Fibroblast of lung (primary cell): ENCODE measurements around the gene RAP1GAP2. TPM values are rescaled to one million over a fixed set of nuclear protein-coding genes. Genes with fewer than 3 reads are reported as not detected.

Experiments
- DNase-seq, 2 donors: peaks; one replicate each; pipeline versions ENCODE4 v3.0.0 to v3.0.0-alpha.2; 2010; ENCODE audit warnings: low read depth in 2 of 2
- H2AFZ ChIP-seq: 2 replicates; pipeline ENCODE4 v1.5.1; 2012; ENCODE audit warnings: low read length, control low read depth, inconsistent platforms
- H3K27ac ChIP-seq: 2 replicates; pipeline ENCODE4 v1.5.1; 2011; ENCODE audit warnings: low read length, control low read depth; ENCODE audit not compliant: insufficient read depth
- H3K27me3 ChIP-seq: 2 replicates; pipeline ENCODE4 v1.5.1; 2011; ENCODE audit warnings: mild to moderate bottlenecking, low read length; ENCODE audit not compliant: control insufficient read depth, insufficient read depth
- H3K36me3 ChIP-seq: 2 replicates; pipeline ENCODE4 v1.5.1; 2011; ENCODE audit warnings: low read length; ENCODE audit not compliant: control insufficient read depth, insufficient read depth
- H3K4me1 ChIP-seq: 2 replicates; pipeline ENCODE4 v1.5.1; 2011; ENCODE audit warnings: low read length; ENCODE audit not compliant: control insufficient read depth, insufficient read depth; ENCODE audit errors: extremely low read depth
- H3K4me2 ChIP-seq: 2 replicates; pipeline ENCODE4 v1.5.1; 2011; ENCODE audit warnings: low read length, control low read depth; ENCODE audit not compliant: insufficient read depth; ENCODE audit errors: extremely low read depth
- H3K4me3 ChIP-seq, 4 experiments: fragments of 200-600 bp in 1 of 4; sonication (generic) in 1 of 4; replicated peaks in 1 of 4; 2 replicates each; pipeline ENCODE4 v1.5.1; 2011 to 2016; ENCODE audit warnings: low read length in 4 of 4, low read depth in 3 of 4, mild to moderate bottlenecking in 3 of 4, control low read depth in 2 of 4, inconsistent platforms in 1 of 4, mixed read lengths in 1 of 4; ENCODE audit not compliant: insufficient read depth in 1 of 4; ENCODE audit errors: control extremely low read depth in 1 of 4
- H3K79me2 ChIP-seq: 2 replicates; pipeline ENCODE4 v1.5.1; 2012; ENCODE audit warnings: mild to moderate bottlenecking, low read length, inconsistent platforms; ENCODE audit not compliant: control insufficient read depth, insufficient read depth
- H3K9ac ChIP-seq: 2 replicates; pipeline ENCODE4 v1.5.1; 2011; ENCODE audit warnings: mild to moderate bottlenecking, low read length, control low read depth; ENCODE audit not compliant: insufficient read depth
- H3K9me3 ChIP-seq: 2 replicates; pipeline ENCODE4 v1.5.1; 2012; ENCODE audit warnings: low read depth, low read length; ENCODE audit not compliant: control insufficient read depth, insufficient read depth
- H4K20me1 ChIP-seq: 2 replicates; pipeline ENCODE4 v1.5.1; 2011; ENCODE audit warnings: low read length; ENCODE audit not compliant: control insufficient read depth, insufficient read depth; ENCODE audit errors: extremely low read depth
- EZH2 ChIP-seq: IDR thresholded peaks from 2 replicates; pipeline ENCODE4 v1.5.1; 2012; ENCODE audit warnings: low read length, control low read depth, mild to moderate bottlenecking; ENCODE audit errors: missing control alignments
- polyA plus RNA-seq, 2 donors: library from polyadenylated mRNA; depleted of rRNA in 1 of 2; stranded (reverse) in 1 of 2; unstranded in 1 of 2; fragments of >200 nt; gene quantifications; 2 replicates each; pipeline ENCODE4 v1.2.1, GENCODE V29; 2011 to 2012; ENCODE audit warnings: missing spikeins in 1 of 2
- total RNA-seq: library from RNA; depleted of rRNA; stranded (reverse); fragments of >200 nt; gene quantifications from 2 replicates; pipeline ENCODE4 v1.2.1, GENCODE V29; 2014
- TF ChIP-seq, protein P1 (sequence below), 2 donors: IDR thresholded peaks in 1 of 2; conservative IDR thresholded peaks in 1 of 2; 1 replicate in 1 of 2; 2 replicates in 1 of 2; pipeline ENCODE4 v1.5.1; 2011 to 2012; ENCODE audit warnings: low read length in 2 of 2, control low read depth in 1 of 2, inconsistent platforms in 1 of 2, low read depth in 1 of 2, mild to moderate bottlenecking in 1 of 2

The RAP1GAP2 gene
- total and polyA plus RNA-seq, 2 donors (not counting 1 experiment from before 2014, with no cell fraction given) = 0.33 to 0.99 TPM

DNA sequence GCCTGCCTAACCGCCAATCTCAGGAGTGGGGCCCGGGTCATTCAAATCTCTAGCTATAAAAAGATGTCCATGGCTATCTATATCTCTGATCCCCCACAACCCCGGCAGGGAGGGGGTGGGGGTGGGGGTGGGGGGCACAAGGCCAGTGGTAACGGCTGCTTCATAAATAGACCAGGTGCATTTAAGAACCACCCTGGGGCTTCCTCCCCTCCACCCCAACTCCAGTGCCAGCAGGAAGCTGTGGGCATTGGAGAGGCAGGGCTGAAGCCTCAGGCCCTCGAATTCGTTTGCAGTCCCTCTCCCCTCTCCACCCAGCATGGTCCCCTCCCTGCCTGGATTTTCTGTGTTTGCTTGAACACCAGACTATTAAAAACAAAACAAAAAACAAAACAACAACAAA lies 56.0 kb downstream of the RAP1GAP2 start:
- Histone ChIP-seq H3K27me3 (peaks cover 8% of the 10 kb centered on the region), H3K4me2 (no peak overlapping the region), H3K4me1 (no peaks in the 10 kb centered on the region), H3K79me2 (no peaks in the 10 kb centered on the region), H3K4me3 (no peak overlapping the region), H3K36me3 (no peaks in the 10 kb centered on the region), H3K27ac (no peak overlapping the region), H2AFZ (no peak overlapping the region), H3K9ac (no peak overlapping the region), H3K9me3 (no peaks in the 10 kb centered on the region), H4K20me1 (no peaks in the 10 kb centered on the region)
- no peak for TF ChIP-seq EZH2
- TF ChIP-seq, protein P1, sequence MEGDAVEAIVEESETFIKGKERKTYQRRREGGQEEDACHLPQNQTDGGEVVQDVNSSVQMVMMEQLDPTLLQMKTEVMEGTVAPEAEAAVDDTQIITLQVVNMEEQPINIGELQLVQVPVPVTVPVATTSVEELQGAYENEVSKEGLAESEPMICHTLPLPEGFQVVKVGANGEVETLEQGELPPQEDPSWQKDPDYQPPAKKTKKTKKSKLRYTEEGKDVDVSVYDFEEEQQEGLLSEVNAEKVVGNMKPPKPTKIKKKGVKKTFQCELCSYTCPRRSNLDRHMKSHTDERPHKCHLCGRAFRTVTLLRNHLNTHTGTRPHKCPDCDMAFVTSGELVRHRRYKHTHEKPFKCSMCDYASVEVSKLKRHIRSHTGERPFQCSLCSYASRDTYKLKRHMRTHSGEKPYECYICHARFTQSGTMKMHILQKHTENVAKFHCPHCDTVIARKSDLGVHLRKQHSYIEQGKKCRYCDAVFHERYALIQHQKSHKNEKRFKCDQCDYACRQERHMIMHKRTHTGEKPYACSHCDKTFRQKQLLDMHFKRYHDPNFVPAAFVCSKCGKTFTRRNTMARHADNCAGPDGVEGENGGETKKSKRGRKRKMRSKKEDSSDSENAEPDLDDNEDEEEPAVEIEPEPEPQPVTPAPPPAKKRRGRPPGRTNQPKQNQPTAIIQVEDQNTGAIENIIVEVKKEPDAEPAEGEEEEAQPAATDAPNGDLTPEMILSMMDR (conservative IDR thresholded peaks at IDR 0.05 in 1 of 2, IDR thresholded peaks at IDR 0.05 in 1 of 2; ENCODE audit: low read depth in 1 of 2, low read length in 2 of 2) = no peak
- no peak for DNase-seq

DNA sequence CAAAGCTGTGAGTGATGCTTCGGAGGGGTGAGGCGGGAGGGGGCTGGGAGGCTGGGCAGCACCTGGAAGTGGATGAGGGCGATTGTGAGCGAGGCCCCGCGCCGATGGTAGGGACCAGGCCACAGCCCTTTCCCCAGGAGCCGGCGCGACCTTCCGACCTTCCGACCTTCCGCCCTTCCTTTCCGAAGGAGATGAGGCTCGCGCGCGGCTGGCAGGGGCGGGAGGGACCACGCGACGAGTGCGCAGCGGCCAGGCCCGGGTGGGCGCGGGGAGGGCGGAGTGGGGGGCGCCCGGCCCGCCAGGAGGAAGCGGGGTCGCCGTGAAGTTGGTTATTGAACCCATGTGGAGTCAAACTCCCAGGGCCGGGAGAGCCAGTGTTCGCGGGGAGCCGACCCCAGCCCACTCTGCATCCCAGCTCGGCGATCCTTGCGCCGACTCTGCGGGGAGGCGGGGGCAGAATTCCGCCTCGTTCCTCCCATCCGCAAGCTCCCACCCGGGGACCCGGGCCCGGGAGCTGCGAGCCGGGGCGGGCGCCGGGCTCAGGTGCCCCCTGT lies 56.6 kb downstream of the RAP1GAP2 start:
- Histone ChIP-seq H3K27ac (no peak overlapping the region), H3K9ac (peak overlapping the region; percentile 26), H3K4me1 (no peaks in the 10 kb centered on the region), H3K36me3 (no peaks in the 10 kb centered on the region), H3K79me2 (no peaks in the 10 kb centered on the region), H4K20me1 (no peaks in the 10 kb centered on the region), H3K4me2 (peak overlapping the region; percentile 66), H2AFZ (no peak overlapping the region), H3K9me3 (no peaks in the 10 kb centered on the region), H3K27me3 (peaks cover 8% of the 10 kb centered on the region), H3K4me3 (peak overlapping the region in 3 of 4 experiments; percentile 2 to 50 (median 35))
- DNase-seq = no peak
- TF ChIP-seq EZH2 = no peak
- TF ChIP-seq, protein P1 (conservative IDR thresholded peaks at IDR 0.05 in 1 of 2, IDR thresholded peaks at IDR 0.05 in 1 of 2; ENCODE audit: low read depth in 1 of 2, low read length in 2 of 2) = no peak

DNA sequence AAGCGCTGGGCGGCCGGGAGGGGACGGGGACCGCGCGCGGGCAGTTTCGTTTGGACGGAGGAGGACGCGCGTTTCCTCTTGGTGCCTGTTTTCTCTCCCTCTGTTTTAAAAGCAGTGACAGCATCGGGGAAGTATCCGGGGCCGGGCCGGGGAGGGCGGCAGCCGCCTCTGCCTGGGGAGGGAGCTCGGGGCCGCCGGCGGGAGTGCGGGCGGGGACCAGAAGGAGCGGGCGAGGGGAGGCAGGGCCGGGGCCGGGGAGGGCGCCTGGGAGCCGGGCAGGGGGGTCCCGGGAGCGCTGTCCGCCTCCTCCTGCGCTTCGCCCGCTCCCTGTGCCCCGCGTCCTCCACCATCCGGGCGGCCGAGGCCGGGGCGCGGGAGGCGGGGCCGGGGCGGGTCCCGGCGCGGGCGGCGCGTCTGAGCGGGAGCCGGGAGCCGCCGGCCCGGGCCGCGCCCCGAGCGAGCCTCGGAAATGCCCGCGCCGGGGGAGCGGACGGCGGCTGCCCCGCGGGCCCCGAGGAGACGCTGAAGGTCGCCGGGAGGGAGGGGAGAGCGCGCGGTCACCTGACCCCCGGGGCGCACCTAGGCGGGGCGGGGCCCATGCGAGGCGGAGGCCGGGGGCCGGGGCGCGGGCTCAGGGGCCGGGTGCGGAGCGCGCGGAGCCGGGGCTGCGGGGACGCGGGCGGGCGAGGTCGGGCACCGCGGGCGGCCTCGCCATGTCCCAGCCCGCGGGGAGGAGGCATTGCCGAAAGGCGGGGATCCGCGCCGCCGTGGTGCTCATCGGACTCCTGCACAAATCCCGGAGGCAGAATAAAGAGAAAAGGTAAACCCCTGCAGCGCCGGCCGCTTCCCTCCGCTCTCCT lies 57.3 kb downstream of the RAP1GAP2 start:
- no peak overlapping the region for H3K27ac ChIP-seq
- peak; percentile 40 to 54 for DNase-seq

More for the DNA sequence above, 57.3 kb downstream of the RAP1GAP2 start:
- Histone ChIP-seq H3K27me3 (peaks cover 8% of the 10 kb centered on the region), H3K9ac (peak overlapping the region; percentile 50), H3K79me2 (no peaks in the 10 kb centered on the region), H3K4me1 (no peaks in the 10 kb centered on the region), H3K36me3 (no peaks in the 10 kb centered on the region), H3K4me2 (peak overlapping the region; percentile 66), H3K9me3 (no peaks in the 10 kb centered on the region), H2AFZ (peak overlapping the region; percentile 39), H4K20me1 (no peaks in the 10 kb centered on the region), H3K4me3 (peak overlapping the region; percentile 37 to 69 (median 49))
- TF ChIP-seq, protein P1 (conservative IDR thresholded peaks at IDR 0.05 in 1 of 2, IDR thresholded peaks at IDR 0.05 in 1 of 2; ENCODE audit: low read depth in 1 of 2, low read length in 2 of 2) = no peak
- no peak for TF ChIP-seq EZH2
